ENCODE results near the gene NRBP1. TPM values are rescaled to one million over a fixed set of nuclear protein-coding genes. Genes with fewer than 3 reads are reported as not detected.

The NRBP1 gene
- total and polyA plus RNA-seq, 2 of the 8 experiments (the other 6 are each of a cell fraction or from before 2014, with no cell fraction given), result 115 to 145 TPM

DNA sequence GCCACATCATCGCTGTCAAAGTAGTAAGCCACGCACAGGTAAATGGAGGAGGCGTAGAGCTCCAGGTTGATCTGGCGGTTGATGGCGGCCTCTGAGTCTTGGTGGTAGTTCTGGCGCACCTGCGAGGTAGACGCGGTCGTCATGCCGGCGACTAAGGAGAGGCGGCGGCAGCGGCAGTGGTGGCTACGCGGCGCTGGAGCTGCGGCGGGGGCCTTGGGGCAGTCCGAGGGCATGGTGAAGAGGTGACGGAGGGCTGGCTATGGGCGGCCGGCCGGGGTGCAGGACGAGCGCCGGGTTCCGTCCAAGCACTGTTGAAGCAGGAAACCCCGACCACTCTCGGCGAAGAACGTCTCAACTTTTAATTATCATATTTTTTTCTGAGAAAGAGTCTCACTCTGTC, 35.2 kb upstream of the NRBP1 start:
- no peak overlapping the region for H2AK5ac ChIP-seq (ENCODE audit: low read depth, low read length)
- no peak overlapping the region for H2BK15ac ChIP-seq (ENCODE audit: low read length)
- no peak overlapping the region for H4K5ac ChIP-seq (ENCODE audit: insufficient read length, low read depth, low read length)
- no peak overlapping the region for H3K4ac ChIP-seq (replicated peaks; ENCODE audit: insufficient read length, low read depth, low read length)
- H3K56ac ChIP-seq (replicated peaks; ENCODE audit: insufficient read length, low read depth, low read length), result no peak overlapping the region
- H3K4me2 ChIP-seq (ENCODE audit: insufficient read depth in 1 of 2, low read depth in 2 of 2, low read length in 2 of 2), result no peak overlapping the region
- H3K4me3 ChIP-seq (ENCODE audit: extremely low read depth in 1 of 4, insufficient read depth in 2 of 4, low read depth in 3 of 4, low read length in 4 of 4), result no peak overlapping the region
- no peak overlapping the region for H3K18ac ChIP-seq (ENCODE audit: extremely low read depth, low read length)
- H4K20me1 ChIP-seq (replicated peaks in 1 of 2; ENCODE audit: control insufficient read depth in 1 of 2, insufficient read depth in 2 of 2, low read length in 2 of 2), result peaks cover 4 to 9% of the 10 kb centered on the region in 2 experiments
- H3K23me2 ChIP-seq (ENCODE audit: low read depth, low read length), result no peaks in the 10 kb centered on the region
- no peak overlapping the region for H3K27ac ChIP-seq (ENCODE audit: low read depth, low read length)
- no peak overlapping the region for H3K14ac ChIP-seq (ENCODE audit: insufficient read length)
- no peaks in the 10 kb centered on the region for H3K9me3 ChIP-seq (ENCODE audit: insufficient read depth in 2 of 2, low read depth in 1 of 2, low read length in 1 of 2)
- H2BK5ac ChIP-seq (ENCODE audit: low read depth, low read length), result no peak overlapping the region
- no peaks in the 10 kb centered on the region for H3K4me1 ChIP-seq (replicated peaks in 1 of 4; ENCODE audit: control insufficient read depth in 3 of 4, insufficient read depth in 4 of 4, low read length in 3 of 4)
- CTCF ChIA-PET (ENCODE audit: partially characterized antibody), result no interaction called here
- WGBS, 2 experiments (ENCODE audit: extremely low coverage in 1 of 2, insufficient coverage in 1 of 2, insufficient read length in 1 of 2, insufficient replicate concordance in 2 of 2, low coverage in 1 of 2, low lambda C conversion rate in 2 of 2, missing lambda C conversion rate in 1 of 2), result 96% methylated on average over 32 of the region's 33 CpGs; no CpG with 5 or more reads in 1 of the 2 experiments
- H4K91ac ChIP-seq (replicated peaks; ENCODE audit: insufficient read length, low read length), result no peak overlapping the region
- DNase-seq (ENCODE audit: low read depth in 1 of 2, low spot score in 2 of 2) (no peak), FAIRE-seq (no peak)
- no peak overlapping the region for H2BK20ac ChIP-seq (ENCODE audit: low read length)
- H3K9ac ChIP-seq (replicated peaks in 1 of 4; ENCODE audit: extremely low read depth in 1 of 4, low read depth in 3 of 4, low read length in 3 of 4), result no peak overlapping the region
- H3K79me1 ChIP-seq (ENCODE audit: low read depth, low read length), result peaks cover 8% of the 10 kb centered on the region; the same call in 1 of the 2 replicates
- H4K8ac ChIP-seq (ENCODE audit: extremely low read depth, insufficient read depth, low read length), result no peak overlapping the region
- H3K79me2 ChIP-seq (ENCODE audit: control insufficient read depth in 1 of 2, insufficient read depth in 2 of 2, low read length in 2 of 2), result peaks cover 8 to 87% of the 10 kb centered on the region in 2 experiments
- H3K23ac ChIP-seq (ENCODE audit: insufficient read length), result no peak overlapping the region
- H3K36me3 ChIP-seq (ENCODE audit: control insufficient read depth in 2 of 4, insufficient read depth in 4 of 4, low read length in 3 of 4), result peaks cover 0 to 9% (median 5%) of the 10 kb centered on the region in 4 experiments; a peak in 6 of 8 replicates
- H3K27me3 ChIP-seq (replicated peaks in 1 of 4; ENCODE audit: control insufficient read depth in 3 of 4, extremely low read depth in 1 of 4, insufficient read depth in 3 of 4, low read length in 3 of 4), result no peaks in the 10 kb centered on the region
- no peak overlapping the region for H2BK120ac ChIP-seq (replicated peaks; ENCODE audit: low read depth, low read length)
- no peak overlapping the region for H2BK12ac ChIP-seq (ENCODE audit: low read depth, low read length)
- POLR2A ChIA-PET (ENCODE audit: partially characterized antibody), result interaction anchor here (0.8 to 2.0 kb wide), 5 partner anchors 10 to 16 kb away, joined by 3 to 6 read pairs (median 4); partner anchors contain the start of genes PPM1G and ZNF513
- no peak overlapping the region for H2AFZ ChIP-seq (ENCODE audit: low read length)
- TF ChIP-seq PHF8 (conservative IDR thresholded peaks at IDR 0.05; ENCODE audit: low read depth, low read length) (no peak), SIRT6 (IDR thresholded peaks at IDR 0.05; ENCODE audit: low read length) (no peak), SIN3A (conservative IDR thresholded peaks at IDR 0.05 in 1 of 2, IDR thresholded peaks at IDR 0.05 in 1 of 2; ENCODE audit: low read depth in 1 of 2, low read length in 2 of 2) (no peak)

All from H1 (cell line).